22Rv1 (cell line): ENCODE results near the gene GNPDA2.

Experiments used
- H3K27ac ChIP-seq: fragments of 450-650 bp; 2 replicates; pipeline ENCODE4 v1.5.1; 2017
- CTCF ChIP-seq: fragments of 450-650 bp; IDR thresholded peaks from 2 replicates; pipeline ENCODE4 v1.5.1; 2017; ENCODE audit warnings: mild to moderate bottlenecking
- ZFX ChIP-seq: fragments of 450-650 bp; IDR thresholded peaks from 2 replicates; pipeline ENCODE4 v1.6.1; 2017; ENCODE audit warnings: antibody characterized with exemption, borderline replicate concordance

Gene GNPDA2

GRCh38 chr4:44684648-44685047 lies 41.7 kb downstream of the GNPDA2 start:
- no peak overlapping the region for H3K27ac ChIP-seq
- TF ChIP-seq ZFX, result no peak
- no peak for TF ChIP-seq CTCF

- TF ChIP-seq CTCF (no peak), ZFX (no peak)
- peak overlapping the region; percentile 70 for H3K27ac ChIP-seq
Measured at GRCh38 chr4:44679060-44679459, 47.3 kb downstream of the GNPDA2 start.

GRCh38 chr4:44678094-44679041 lies 48.0 kb downstream of the GNPDA2 start, which contains the start of gene GUF1:
GUF1 (plus strand) TSS chr4:44678420; CDS start chr4:44678623, 203 bp downstream.
- peak within 1 kb of the TSS; percentile 70 for H3K27ac ChIP-seq
- TF ChIP-seq CTCF (no peak), ZFX (no peak)

- H3K27ac ChIP-seq, result no peak overlapping the region
- TF ChIP-seq ZFX, result no peak
- no peak for TF ChIP-seq CTCF
Measured at GRCh38 chr4:44675366-44675765, 51.0 kb downstream of the GNPDA2 start.

GRCh38 chr4:44674471-44674870 lies 51.9 kb downstream of the GNPDA2 start:
- TF ChIP-seq CTCF (no peak), ZFX (no peak)
- no peak overlapping the region for H3K27ac ChIP-seq

GRCh38 chr4:44671636-44672035 lies 54.7 kb downstream of the GNPDA2 start:
- TF ChIP-seq ZFX (no peak), CTCF (no peak)
- no peak overlapping the region for H3K27ac ChIP-seq
